T-cell (primary cell): ENCODE results near the gene ANKRD42. TPM values are rescaled to one million over a fixed set of nuclear protein-coding genes. Genes with fewer than 3 reads are reported as not detected.

Source experiments
- ATAC-seq, 4 experiments: fragments of 200-7000 bp in 3 of 4; fragments of 150-1000 bp in 1 of 4; cut with Tn5 transposase; replicated peaks in 1 of 4; 1 replicate in 3 of 4; 2 replicates in 1 of 4; pipeline ENCODE4 v1.10.0; 2021; ENCODE audit warnings: moderate library complexity in 3 of 4, mild to moderate bottlenecking in 2 of 4, moderate number of reproducible peaks in 1 of 4
- CTCF ChIA-PET, 2 donors: fragments of 300-600 bp; sonication (Branson Sonifier 250); formaldehyde crosslinking; loops; one replicate each; lab custom pipeline; 2022; ENCODE audit warnings: antibody characterized with exemption in 2 of 2; lab: Charles Lee
- POLR2A ChIA-PET, 2 donors: fragments of 300-600 bp; sonication (Branson Sonifier 250); formaldehyde crosslinking; loops; one replicate each; lab custom pipeline; 2022; ENCODE audit warnings: antibody characterized with exemption in 2 of 2; lab: Charles Lee
- DNase-seq, 35 experiments: peaks; one replicate each; pipeline versions ENCODE4 v3.0.0 to v3.0.0-alpha.2; 2013 to 2023
- H3K27ac ChIP-seq: one replicate; pipeline ENCODE4 v1.5.1; 2013; ENCODE audit warnings: low read length
- H3K27me3 ChIP-seq, 2 experiments: replicated peaks in 1 of 2; 1 replicate in 1 of 2; 2 replicates in 1 of 2; pipeline versions ENCODE4 v1.6.1 to v1.7.0; 2013; ENCODE audit warnings: low read length in 1 of 2, mixed read lengths in 1 of 2; ENCODE audit not compliant: control insufficient read depth in 2 of 2, insufficient read depth in 2 of 2; ENCODE audit errors: extremely low read depth in 1 of 2
- H3K36me3 ChIP-seq, 2 donors: 1 replicate in 1 of 2; 2 replicates in 1 of 2; pipeline versions ENCODE4 v1.6.1 to v1.7.0; 2013; ENCODE audit warnings: low read length in 1 of 2; ENCODE audit not compliant: control insufficient read depth in 2 of 2, insufficient read depth in 1 of 2; ENCODE audit errors: extremely low read depth in 1 of 2
- H3K4me1 ChIP-seq, 2 experiments: 1 replicate in 1 of 2; 2 replicates in 1 of 2; pipeline versions ENCODE4 v1.6.1 to v1.7.0; 2013; ENCODE audit warnings: low read length in 2 of 2, mixed read lengths in 1 of 2; ENCODE audit not compliant: insufficient read depth in 2 of 2, control insufficient read depth in 1 of 2; ENCODE audit errors: extremely low read depth in 1 of 2
- H3K4me3 ChIP-seq, 2 donors: 1 replicate in 1 of 2; 2 replicates in 1 of 2; pipeline versions ENCODE4 v1.5.1 to v1.7.0; 2013; ENCODE audit warnings: mild to moderate bottlenecking in 2 of 2, low read length in 1 of 2, moderate library complexity in 1 of 2; ENCODE audit not compliant: control insufficient read depth in 1 of 2; ENCODE audit errors: extremely low read depth in 1 of 2
- H3K9me3 ChIP-seq: 2 replicates; pipeline ENCODE4 v1.7.0; 2013
- H3K27ac Mint-ChIP-seq, 2 donors: one replicate each; pipeline ENCODE4 v1.8.0; 2020 to 2021; ENCODE audit warnings: mild to moderate bottlenecking in 2 of 2, mixed read lengths in 2 of 2
- H3K27me3 Mint-ChIP-seq, 2 donors: one replicate each; pipeline ENCODE4 v1.8.0; 2021 to 2022; ENCODE audit warnings: mixed read lengths in 2 of 2
- H3K36me3 Mint-ChIP-seq: one replicate; pipeline ENCODE4 v1.8.0; 2021; ENCODE audit warnings: mixed read lengths
- H3K4me1 Mint-ChIP-seq, 3 donors: one replicate each; pipeline ENCODE4 v1.8.0; 2020 to 2022; ENCODE audit warnings: mixed read lengths in 3 of 3, mild to moderate bottlenecking in 1 of 3
- H3K4me3 Mint-ChIP-seq, 3 donors: one replicate each; pipeline ENCODE4 v1.8.0; 2020 to 2022; ENCODE audit warnings: mild to moderate bottlenecking in 3 of 3, mixed read lengths in 3 of 3, moderate library complexity in 3 of 3
- H3K9me3 Mint-ChIP-seq, 3 donors: one replicate each; pipeline ENCODE4 v1.8.0; 2020 to 2022; ENCODE audit warnings: mixed read lengths in 3 of 3
- WGBS: methylation state at CpG from one replicate; pipeline ENCODE4 v1.1.5; 2013; ENCODE audit warnings: missing lambda C conversion rate; ENCODE audit not compliant: insufficient coverage; 5-methylcytosine and 5-hydroxymethylcytosine counted together
- total RNA-seq, 35 experiments: library from RNA in 6 of 35; stranded (reverse) in 6 of 35; fragments of 120-200 nt in 1 of 35; gene quantifications; one replicate each; pipeline versions ENCODE4 v1.2.1 to v1.2.4 and lab custom pipeline; 2013 to 2026

ANKRD42 gene
- total RNA-seq, 5 donors from 2014 or later (not counting 1 experiment from before 2014, with no cell fraction given): 6.2 to 9.7 (median 7.9) TPM

DNA sequence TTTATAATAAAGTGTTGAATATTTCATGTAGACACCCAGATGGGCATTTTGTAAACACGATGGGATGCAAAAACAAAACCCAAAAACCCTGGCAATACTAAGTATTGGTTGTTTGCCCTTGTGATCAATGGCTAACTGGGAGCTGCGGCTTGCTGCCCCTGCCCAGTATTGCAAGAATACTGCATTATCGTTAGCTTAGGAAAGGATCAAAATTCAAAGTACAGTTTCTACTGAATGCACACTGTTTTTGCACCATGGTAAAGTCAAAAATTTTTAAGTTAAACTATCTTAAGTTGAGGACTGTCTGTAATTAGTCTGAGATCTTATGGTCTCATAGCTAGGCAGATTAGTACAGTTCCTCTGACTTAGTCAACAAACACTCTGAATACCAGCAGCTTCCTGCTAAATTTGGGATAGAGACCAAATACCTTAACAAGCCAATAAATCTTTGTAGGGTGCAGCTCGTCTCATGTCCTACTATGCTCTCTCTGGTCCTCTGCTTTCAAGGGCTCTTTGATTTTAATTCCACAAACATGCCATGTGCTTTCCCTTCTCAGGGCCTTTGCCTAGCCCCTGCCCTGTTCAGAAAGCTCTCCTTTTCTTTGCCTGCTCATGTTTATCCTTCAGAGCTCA is 88.7 kb downstream of the ANKRD42 start:
- WGBS: 72% methylated on average over 2 of the region's 4 CpGs
- H3K4me3 Mint-ChIP-seq: peak overlapping the region in 1 of 3 donors; percentile 35
- ATAC-seq: no peak

DNA sequence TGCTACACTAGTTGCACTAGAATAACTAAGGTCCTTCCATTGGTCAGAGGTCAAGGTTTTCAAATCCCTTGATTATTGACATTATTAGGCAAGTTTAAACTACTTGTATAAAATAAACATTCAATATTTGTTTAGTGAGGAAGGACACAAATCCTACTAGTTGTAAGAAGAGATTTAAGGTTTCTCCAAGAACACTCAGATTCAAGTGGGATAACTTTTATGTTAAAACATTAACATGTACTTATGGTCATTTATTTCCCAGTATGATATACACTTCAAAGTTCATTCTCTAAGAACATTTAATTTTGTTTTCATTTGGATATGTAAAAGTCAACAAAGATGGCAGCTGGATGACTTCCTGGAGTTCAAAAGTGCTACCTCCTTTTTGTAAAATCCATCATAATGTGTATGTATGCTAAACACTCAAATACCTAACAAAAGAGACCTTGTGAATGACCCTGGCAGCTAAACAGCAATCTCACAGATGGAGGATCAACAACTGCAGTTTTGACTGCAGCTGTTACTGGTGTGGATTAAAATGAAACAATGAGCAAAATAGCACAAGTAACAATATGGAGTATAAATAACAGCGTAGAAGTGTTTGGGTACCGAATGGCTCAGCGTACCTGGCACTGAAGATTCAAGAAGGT is 91.1 kb downstream of the ANKRD42 start:
- Mint-ChIP-seq H3K27ac (peak overlapping the region; percentile 99 to 100), H3K27me3 (peaks cover 0 to 3% of the 10 kb centered on the region in 2 donors), H3K9me3 (peaks cover 0 to 4% (median 0%) of the 10 kb centered on the region in 3 donors), H3K4me3 (peak overlapping the region; percentile 93 to 97 (median 95)), H3K4me1 (peaks cover 49 to 59% (median 57%) of the 10 kb centered on the region in 3 donors), H3K36me3 (peaks cover 18% of the 10 kb centered on the region)
- H3K4me1 ChIP-seq: peaks cover 14 to 16% of the 10 kb centered on the region in 2 experiments
- CTCF ChIA-PET: interaction anchor here in 1 of 2 donors (1.1 to 1.6 kb wide), 2 partner anchors 8 to 417 kb away, joined by 4 to 9 read pairs; no protein-coding TSS in a partner anchor
- DNase-seq: peak in 2 of 35 experiments; percentile 4 to 11
- no peak for ATAC-seq
- H3K9me3 ChIP-seq: no peaks in the 10 kb centered on the region
- WGBS: 50% methylated on average over 3 of the region's 3 CpGs
- H3K27ac ChIP-seq: peak overlapping the region; percentile 94
- no peaks in the 10 kb centered on the region for H3K27me3 ChIP-seq
- H3K36me3 ChIP-seq: no peaks in the 10 kb centered on the region
- peak overlapping the region; percentile 89 to 93 for H3K4me3 ChIP-seq
- POLR2A ChIA-PET: interaction anchor here (0.6 to 1.5 kb wide), 4 partner anchors 31 to 560 kb away, joined by 3 read pairs; partner anchors contain the start of gene DDIAS (in 1 of the 2)

More for the DNA sequence above, 88.7 kb downstream of the ANKRD42 start:
- Histone ChIP-seq H3K9me3 (no peaks in the 10 kb centered on the region), H3K4me3 (no peak overlapping the region), H3K27ac (no peak overlapping the region), H3K4me1 (peaks cover 14 to 16% of the 10 kb centered on the region in 2 experiments), H3K36me3 (peaks cover 0 to 12% of the 10 kb centered on the region in 2 donors), H3K27me3 (no peaks in the 10 kb centered on the region)
- H3K27me3 Mint-ChIP-seq: no peaks in the 10 kb centered on the region
- peaks cover 0 to 1% (median 0%) of the 10 kb centered on the region in 3 donors for H3K9me3 Mint-ChIP-seq
- ChIA-PET CTCF (interaction anchor here (0.6 to 1.6 kb wide), 5 partner anchors 9 to 548 kb away, joined by 3 to 6 read pairs (median 4); no protein-coding TSS in a partner anchor), POLR2A (interaction anchor here (0.6 to 0.7 kb wide), 2 partner anchors 9 to 91 kb away, joined by 3 read pairs; no protein-coding TSS in a partner anchor)
- DNase-seq: no peak
- H3K27ac Mint-ChIP-seq: no peak overlapping the region
- peaks cover 49 to 57% (median 57%) of the 10 kb centered on the region in 3 donors for H3K4me1 Mint-ChIP-seq
- H3K36me3 Mint-ChIP-seq: peaks cover 27% of the 10 kb centered on the region

GRCh38 chr11:83285151-83285770 is 91.7 kb downstream of the ANKRD42 start:
- DNase-seq (peak in 1 of 35 experiments; percentile 29), ATAC-seq (peak in 3 of 4 experiments; percentile 34 to 41 (median 40))
- peak overlapping the region; percentile 99 to 100 for H3K27ac Mint-ChIP-seq
- H3K4me3 ChIP-seq: peak overlapping the region; percentile 89 to 93
- peak overlapping the region; percentile 93 to 97 (median 95) for H3K4me3 Mint-ChIP-seq
- H3K27ac ChIP-seq: peak overlapping the region; percentile 94
- no peaks in the 10 kb centered on the region for H3K36me3 ChIP-seq
- H3K36me3 Mint-ChIP-seq: peaks cover 12% of the 10 kb centered on the region
- ChIA-PET POLR2A (interaction anchor here (0.6 to 1.2 kb wide), 5 partner anchors 32 to 384 kb away, joined by 3 to 15 read pairs (median 3); partner anchors contain the start of genes DDIAS (in 2 of the 2), PCF11 (in 1 of the 2) and PRCP (in 1 of the 2)), CTCF (interaction anchor here in 1 of 2 donors (0.6 to 1.6 kb wide), 6 partner anchors 32 to 418 kb away, joined by 3 to 7 read pairs (median 4); partner anchors contain the start of genes DDIAS and PCF11)
- 0% methylated on average over 18 of the region's 22 CpGs for WGBS
- H3K9me3 ChIP-seq: no peaks in the 10 kb centered on the region
- peaks cover 0 to 3% of the 10 kb centered on the region in 2 donors for H3K27me3 Mint-ChIP-seq
- H3K9me3 Mint-ChIP-seq: peaks cover 0 to 4% (median 0%) of the 10 kb centered on the region in 3 donors
- peaks cover 14 to 16% of the 10 kb centered on the region in 2 experiments for H3K4me1 ChIP-seq
- H3K4me1 Mint-ChIP-seq: peaks cover 47 to 56% (median 53%) of the 10 kb centered on the region in 3 donors
- no peaks in the 10 kb centered on the region for H3K27me3 ChIP-seq

GRCh38 chr11:83285771-83286528 is 92.4 kb downstream of the ANKRD42 start, which contains the start of gene CCDC90B:
TSS of gene CCDC90B (minus strand) at chr11:83286367. CDS start at chr11:83285972, 395 bp downstream.
- H3K4me3 ChIP-seq: peak within 1 kb of the TSS; percentile 89 to 93
- DNase-seq (peak; percentile 88 to 97 (median 93)), ATAC-seq (peak; percentile 89 to 94 (median 92))
- H3K27ac ChIP-seq: peak within 1 kb of the TSS; percentile 94
- CTCF ChIA-PET: interaction anchor here in 1 of 2 donors (0.6 to 1.4 kb wide), 7 partner anchors 32 to 419 kb away, joined by 3 to 7 read pairs (median 4); partner anchors contain the start of genes DDIAS, PCF11 and PRCP
- peaks cover 14 to 16% of the 10 kb centered on the region in 2 experiments for H3K4me1 ChIP-seq
- peak within 1 kb of the TSS; percentile 99 to 100 for H3K27ac Mint-ChIP-seq
- WGBS: 1% methylated on average over 54 of the region's 55 CpGs
- no peaks in the 10 kb centered on the region for H3K27me3 ChIP-seq
- peaks cover 0 to 4% (median 0%) of the 10 kb centered on the region in 3 donors for H3K9me3 Mint-ChIP-seq
- peaks cover 7% of the 10 kb centered on the region for H3K36me3 Mint-ChIP-seq
- H3K9me3 ChIP-seq: no peaks in the 10 kb centered on the region
- peaks cover 40 to 52% (median 46%) of the 10 kb centered on the region in 3 donors for H3K4me1 Mint-ChIP-seq
- peak within 1 kb of the TSS; percentile 93 to 97 (median 95) for H3K4me3 Mint-ChIP-seq
- POLR2A ChIA-PET: interaction anchor here (0.7 to 1.2 kb wide), 6 partner anchors 126 to 385 kb away, joined by 3 to 15 read pairs (median 4); partner anchors contain the start of genes DDIAS (in 2 of the 2), PCF11 (in 1 of the 2) and PRCP (in 1 of the 2)
- peaks cover 0 to 3% of the 10 kb centered on the region in 2 donors for H3K27me3 Mint-ChIP-seq
- no peaks in the 10 kb centered on the region for H3K36me3 ChIP-seq

GRCh38 chr11:83287631-83288030 is 94.1 kb downstream of the ANKRD42 start:
- 92% methylated on average over 2 of the region's 6 CpGs for WGBS
- peaks cover 28 to 40% (median 32%) of the 10 kb centered on the region in 3 donors for H3K4me1 Mint-ChIP-seq
- no peak for DNase-seq

More at GRCh38 chr11:83287631-83288030, 94.1 kb downstream of the ANKRD42 start:
- H3K27ac ChIP-seq: no peak overlapping the region
- Mint-ChIP-seq H3K27me3 (peaks cover 0 to 3% of the 10 kb centered on the region in 2 donors), H3K36me3 (peaks cover 4% of the 10 kb centered on the region), H3K9me3 (peaks cover 0 to 4% (median 0%) of the 10 kb centered on the region in 3 donors), H3K27ac (no peak overlapping the region), H3K4me3 (peak overlapping the region in 1 of 3 donors; percentile 24)
- ChIA-PET CTCF (no interaction called here), POLR2A (interaction anchor here in 1 of 2 donors (0.7 kb wide), 2 partner anchors 14 to 37 kb away, joined by 6 to 11 read pairs; no protein-coding TSS in a partner anchor)
- no peaks in the 10 kb centered on the region for H3K9me3 ChIP-seq
- ATAC-seq: no peak
- peaks cover 14 to 16% of the 10 kb centered on the region in 2 experiments for H3K4me1 ChIP-seq
- H3K27me3 ChIP-seq: no peaks in the 10 kb centered on the region
- H3K36me3 ChIP-seq: no peaks in the 10 kb centered on the region
- H3K4me3 ChIP-seq: no peak overlapping the region
